GM23338 (cell line): ENCODE measurements around the gene R3HDM2. TPM values are rescaled to one million over a fixed set of nuclear protein-coding genes. Genes with fewer than 3 reads are reported as not detected.

Experiments
- ATAC-seq: fragments of 200-7000 bp; cut with Tn5 transposase; 3 replicates; pipeline ENCODE4 v1.9.1; 2020
- DNase-seq: peaks from one replicate; pipeline ENCODE4 v3.0.0-alpha.2; 2015; ENCODE audit warnings: low spot score
- H2AFZ ChIP-seq: fragments of 200-600 bp; sonication (generic); 2 replicates; pipeline ENCODE4 v1.8.0; 2016; ENCODE audit warnings: antibody characterized with exemption, mild to moderate bottlenecking, moderate library complexity
- H3F3A ChIP-seq: fragments of 200-600 bp; sonication (generic); replicated peaks from 2 replicates; pipeline ENCODE4 v1.8.0; 2017; ENCODE audit warnings: antibody characterized with exemption, mixed run types, low read depth
- H3K27ac ChIP-seq: fragments of 200-600 bp; sonication (generic); 2 replicates; pipeline ENCODE4 v1.6.1; 2016; ENCODE audit warnings: low read depth
- H3K27me3 ChIP-seq: fragments of 200-600 bp; sonication (generic); 2 replicates; pipeline ENCODE4 v1.8.0; 2016; ENCODE audit warnings: mild to moderate bottlenecking, mixed run types, moderate library complexity; ENCODE audit not compliant: insufficient read depth
- H3K36me3 ChIP-seq: fragments of 200-600 bp; sonication (generic); 2 replicates; pipeline ENCODE4 v1.8.0; 2016; ENCODE audit warnings: mild to moderate bottlenecking; ENCODE audit not compliant: insufficient read depth
- H3K4me1 ChIP-seq: fragments of 200-600 bp; sonication (generic); 2 replicates; pipeline ENCODE4 v1.8.0; 2016; ENCODE audit warnings: mild to moderate bottlenecking, moderate library complexity; ENCODE audit not compliant: insufficient read depth
- H3K4me2 ChIP-seq: fragments of 200-600 bp; sonication (generic); 2 replicates; pipeline ENCODE4 v1.7.1; 2017; ENCODE audit warnings: mixed run types
- H3K4me3 ChIP-seq: fragments of 200-600 bp; sonication (generic); 2 replicates; pipeline ENCODE4 v1.6.1; 2016; ENCODE audit warnings: mixed run types
- H3K79me2 ChIP-seq: fragments of 200-600 bp; sonication (generic); replicated peaks from 2 replicates; pipeline ENCODE4 v1.8.0; 2017; ENCODE audit warnings: mild to moderate bottlenecking; ENCODE audit not compliant: insufficient read depth
- H3K9me2 ChIP-seq: fragments of 200-600 bp; sonication (generic); 2 replicates; pipeline ENCODE4 v1.8.0; 2017; ENCODE audit not compliant: insufficient read depth
- H4K20me1 ChIP-seq: fragments of 200-600 bp; sonication (generic); replicated peaks from 2 replicates; pipeline ENCODE4 v1.8.0; 2017; ENCODE audit warnings: mild to moderate bottlenecking; ENCODE audit not compliant: insufficient read depth
- H3K27ac Mint-ChIP-seq: 2 replicates; pipeline ENCODE4 v1.8.0; 2020; ENCODE audit warnings: inconsistent platforms, mild to moderate bottlenecking, moderate library complexity, mixed read lengths
- H3K27me3 Mint-ChIP-seq: 3 replicates; pipeline ENCODE4 v1.8.0; 2022; ENCODE audit warnings: low read depth, mild to moderate bottlenecking, moderate library complexity, mixed read lengths, inconsistent platforms; ENCODE audit not compliant: insufficient read depth, poor library complexity
- H3K36me3 Mint-ChIP-seq: 3 replicates; pipeline ENCODE4 v1.8.0; 2021; ENCODE audit warnings: low read depth, mild to moderate bottlenecking, inconsistent platforms, moderate library complexity, mixed read lengths
- H3K4me1 Mint-ChIP-seq: 3 replicates; pipeline ENCODE4 v1.8.0; 2020; ENCODE audit warnings: mild to moderate bottlenecking, inconsistent platforms, mixed read lengths
- H3K4me3 Mint-ChIP-seq: 3 replicates; pipeline ENCODE4 v1.8.0; 2021; ENCODE audit warnings: moderate library complexity, mild to moderate bottlenecking, inconsistent platforms, mixed read lengths
- H3K9me3 Mint-ChIP-seq: 3 replicates; pipeline ENCODE4 v1.8.0; 2020; ENCODE audit warnings: moderate library complexity, mild to moderate bottlenecking, inconsistent platforms, mixed read lengths
- CREB1 ChIP-seq: fragments of 250-450 bp; sonication (Bioruptor Pico); IDR thresholded peaks from 2 replicates; pipeline ENCODE4 v1.5.0; 2020; ENCODE audit warnings: low read depth, mild to moderate bottlenecking, moderate library complexity
- EZH2 ChIP-seq: fragments of 200-600 bp; sonication (generic); IDR thresholded peaks from one replicate; pipeline ENCODE4 v1.8.0; 2017; ENCODE audit warnings: antibody characterized with exemption, mild to moderate bottlenecking, low read depth; ENCODE audit not compliant: unreplicated experiment
- EZH2phosphoT487 ChIP-seq: fragments of 200-600 bp; sonication (generic); IDR thresholded peaks from one replicate; pipeline ENCODE4 v1.8.1; 2018; ENCODE audit warnings: antibody characterized with exemption; ENCODE audit not compliant: unreplicated experiment
- JUNB ChIP-seq: IDR thresholded peaks from one replicate; pipeline ENCODE4 v1.6.1; 2016; ENCODE audit warnings: antibody characterized with exemption; ENCODE audit not compliant: unreplicated experiment
- NANOG ChIP-seq: IDR thresholded peaks from 2 replicates; pipeline ENCODE4 v1.6.1; 2016; ENCODE audit warnings: antibody characterized with exemption, borderline replicate concordance
- POLR2AphosphoS5 ChIP-seq: IDR thresholded peaks from 2 replicates; pipeline ENCODE4 v1.6.1; 2016; ENCODE audit warnings: antibody characterized with exemption, low read depth
- STAT1 ChIP-seq: IDR thresholded peaks from one replicate; pipeline ENCODE4 v1.6.1; 2016; ENCODE audit warnings: antibody characterized with exemption; ENCODE audit not compliant: unreplicated experiment
- ZNF114 ChIP-seq: fragments of 250-450 bp; sonication (Bioruptor Pico); IDR thresholded peaks from 2 replicates; pipeline ENCODE4 v1.5.0; 2020; ENCODE audit warnings: mild to moderate bottlenecking, moderate library complexity
- ZNF331 ChIP-seq: fragments of 250-450 bp; sonication (Bioruptor Pico); IDR thresholded peaks from 2 replicates; pipeline ENCODE4 v1.5.0; 2020; ENCODE audit warnings: low read depth, mild to moderate bottlenecking, moderate library complexity
- polyA plus RNA-seq: library from polyadenylated mRNA; unstranded; fragments of >200 nt; fragmentation: Nextera tagmentation; extraction: Ambion mirVana; gene quantifications from 2 replicates; pipeline ENCODE4 v1.2.1, GENCODE V29; 2016
- total RNA-seq: library from RNA; depleted of rRNA; stranded (reverse); fragments of >200 nt; shearing (Covaris generic); gene quantifications from 2 replicates; pipeline ENCODE4 v1.2.3, GENCODE V29; 2014
- TF ChIP-seq, protein P1 (sequence below): IDR thresholded peaks from 2 replicates; pipeline ENCODE4 v1.6.1; 2016; ENCODE audit warnings: antibody characterized with exemption
- TF ChIP-seq, protein P2 (sequence below), 2 experiments: fragments of 200-600 bp in 1 of 2; sonication (generic) in 1 of 2; conservative IDR thresholded peaks; 2 replicates each; pipeline versions ENCODE4 v1.5.1 to v1.6.1; 2016 to 2017; ENCODE audit warnings: antibody characterized with exemption in 2 of 2, low read depth in 2 of 2, mild to moderate bottlenecking in 2 of 2, moderate library complexity in 1 of 2
- TF ChIP-seq, protein P3 (sequence below): IDR thresholded peaks from one replicate; pipeline ENCODE4 v1.6.1; 2018; ENCODE audit warnings: antibody characterized with exemption; ENCODE audit not compliant: unreplicated experiment
- TF ChIP-seq, protein P4 (sequence below): fragments of 250-450 bp; sonication (Bioruptor Pico); IDR thresholded peaks from 2 replicates; pipeline ENCODE4 v1.5.0; 2020; ENCODE audit warnings: mild to moderate bottlenecking, moderate library complexity

R3HDM2 gene
- total and polyA plus RNA-seq, 2 experiments from 2014 or later: 9.6 to 19.6 TPM

DNA sequence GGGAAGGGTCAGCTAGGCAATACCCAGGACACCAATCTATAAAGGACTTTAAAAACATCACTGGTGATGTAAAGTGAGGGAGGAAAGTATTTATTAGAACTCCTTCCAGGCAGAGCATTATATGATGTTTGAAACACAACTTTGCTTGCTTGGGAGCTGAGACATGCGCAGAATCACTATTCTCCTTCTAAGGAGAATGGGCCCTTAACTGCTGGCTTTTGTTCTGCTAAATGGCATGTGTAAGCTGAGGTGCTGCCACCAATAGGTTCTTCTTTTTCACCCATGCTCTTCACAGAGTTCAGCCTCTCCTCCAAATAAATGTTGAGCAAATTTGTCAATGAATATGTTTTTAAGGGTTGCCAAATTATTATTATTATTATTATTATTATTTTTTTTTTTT is 183.8 kb downstream of the R3HDM2 start:
- DNase-seq: peak; percentile 81
- peak overlapping the region; percentile 32 for H3K27ac Mint-ChIP-seq

More for the DNA sequence above, 183.8 kb downstream of the R3HDM2 start:
- Histone ChIP-seq H3K4me1 (peaks cover 43% of the 10 kb centered on the region), H3K27ac (no peak overlapping the region), H3K79me2 (no peaks in the 10 kb centered on the region), H2AFZ (no peak overlapping the region), H3K36me3 (no peaks in the 10 kb centered on the region), H4K20me1 (no peaks in the 10 kb centered on the region), H3K4me3 (no peak overlapping the region), H3K27me3 (peaks cover 21% of the 10 kb centered on the region), H3F3A (peaks cover 4% of the 10 kb centered on the region), H3K9me2 (no peaks in the 10 kb centered on the region), H3K4me2 (peak overlapping the region; percentile 61)
- no peak for ATAC-seq
- H3K27me3 Mint-ChIP-seq: peaks cover 40% of the 10 kb centered on the region
- TF ChIP-seq, protein P1, sequence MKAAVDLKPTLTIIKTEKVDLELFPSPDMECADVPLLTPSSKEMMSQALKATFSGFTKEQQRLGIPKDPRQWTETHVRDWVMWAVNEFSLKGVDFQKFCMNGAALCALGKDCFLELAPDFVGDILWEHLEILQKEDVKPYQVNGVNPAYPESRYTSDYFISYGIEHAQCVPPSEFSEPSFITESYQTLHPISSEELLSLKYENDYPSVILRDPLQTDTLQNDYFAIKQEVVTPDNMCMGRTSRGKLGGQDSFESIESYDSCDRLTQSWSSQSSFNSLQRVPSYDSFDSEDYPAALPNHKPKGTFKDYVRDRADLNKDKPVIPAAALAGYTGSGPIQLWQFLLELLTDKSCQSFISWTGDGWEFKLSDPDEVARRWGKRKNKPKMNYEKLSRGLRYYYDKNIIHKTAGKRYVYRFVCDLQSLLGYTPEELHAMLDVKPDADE: no peak
- TF ChIP-seq NANOG (peak; percentile 35; the same call in 1 of the 2 replicates), STAT1 (no peak), EZH2 (no peak), ZNF331 (CRISPR knock-in tag) (no peak), EZH2phosphoT487 (no peak), POLR2AphosphoS5 (no peak), CREB1 (no peak), JUNB (no peak), ZNF114 (CRISPR knock-in tag) (no peak)
- TF ChIP-seq, protein P2, sequence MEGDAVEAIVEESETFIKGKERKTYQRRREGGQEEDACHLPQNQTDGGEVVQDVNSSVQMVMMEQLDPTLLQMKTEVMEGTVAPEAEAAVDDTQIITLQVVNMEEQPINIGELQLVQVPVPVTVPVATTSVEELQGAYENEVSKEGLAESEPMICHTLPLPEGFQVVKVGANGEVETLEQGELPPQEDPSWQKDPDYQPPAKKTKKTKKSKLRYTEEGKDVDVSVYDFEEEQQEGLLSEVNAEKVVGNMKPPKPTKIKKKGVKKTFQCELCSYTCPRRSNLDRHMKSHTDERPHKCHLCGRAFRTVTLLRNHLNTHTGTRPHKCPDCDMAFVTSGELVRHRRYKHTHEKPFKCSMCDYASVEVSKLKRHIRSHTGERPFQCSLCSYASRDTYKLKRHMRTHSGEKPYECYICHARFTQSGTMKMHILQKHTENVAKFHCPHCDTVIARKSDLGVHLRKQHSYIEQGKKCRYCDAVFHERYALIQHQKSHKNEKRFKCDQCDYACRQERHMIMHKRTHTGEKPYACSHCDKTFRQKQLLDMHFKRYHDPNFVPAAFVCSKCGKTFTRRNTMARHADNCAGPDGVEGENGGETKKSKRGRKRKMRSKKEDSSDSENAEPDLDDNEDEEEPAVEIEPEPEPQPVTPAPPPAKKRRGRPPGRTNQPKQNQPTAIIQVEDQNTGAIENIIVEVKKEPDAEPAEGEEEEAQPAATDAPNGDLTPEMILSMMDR (conservative IDR thresholded peaks at IDR 0.05; ENCODE audit: low read depth in 2 of 2): peak in 1 of 2 experiments; percentile 29; a peak in 1 of 4 replicates
- TF ChIP-seq, protein P3, sequence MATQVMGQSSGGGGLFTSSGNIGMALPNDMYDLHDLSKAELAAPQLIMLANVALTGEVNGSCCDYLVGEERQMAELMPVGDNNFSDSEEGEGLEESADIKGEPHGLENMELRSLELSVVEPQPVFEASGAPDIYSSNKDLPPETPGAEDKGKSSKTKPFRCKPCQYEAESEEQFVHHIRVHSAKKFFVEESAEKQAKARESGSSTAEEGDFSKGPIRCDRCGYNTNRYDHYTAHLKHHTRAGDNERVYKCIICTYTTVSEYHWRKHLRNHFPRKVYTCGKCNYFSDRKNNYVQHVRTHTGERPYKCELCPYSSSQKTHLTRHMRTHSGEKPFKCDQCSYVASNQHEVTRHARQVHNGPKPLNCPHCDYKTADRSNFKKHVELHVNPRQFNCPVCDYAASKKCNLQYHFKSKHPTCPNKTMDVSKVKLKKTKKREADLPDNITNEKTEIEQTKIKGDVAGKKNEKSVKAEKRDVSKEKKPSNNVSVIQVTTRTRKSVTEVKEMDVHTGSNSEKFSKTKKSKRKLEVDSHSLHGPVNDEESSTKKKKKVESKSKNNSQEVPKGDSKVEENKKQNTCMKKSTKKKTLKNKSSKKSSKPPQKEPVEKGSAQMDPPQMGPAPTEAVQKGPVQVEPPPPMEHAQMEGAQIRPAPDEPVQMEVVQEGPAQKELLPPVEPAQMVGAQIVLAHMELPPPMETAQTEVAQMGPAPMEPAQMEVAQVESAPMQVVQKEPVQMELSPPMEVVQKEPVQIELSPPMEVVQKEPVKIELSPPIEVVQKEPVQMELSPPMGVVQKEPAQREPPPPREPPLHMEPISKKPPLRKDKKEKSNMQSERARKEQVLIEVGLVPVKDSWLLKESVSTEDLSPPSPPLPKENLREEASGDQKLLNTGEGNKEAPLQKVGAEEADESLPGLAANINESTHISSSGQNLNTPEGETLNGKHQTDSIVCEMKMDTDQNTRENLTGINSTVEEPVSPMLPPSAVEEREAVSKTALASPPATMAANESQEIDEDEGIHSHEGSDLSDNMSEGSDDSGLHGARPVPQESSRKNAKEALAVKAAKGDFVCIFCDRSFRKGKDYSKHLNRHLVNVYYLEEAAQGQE: no peak
- TF ChIP-seq, protein P4, sequence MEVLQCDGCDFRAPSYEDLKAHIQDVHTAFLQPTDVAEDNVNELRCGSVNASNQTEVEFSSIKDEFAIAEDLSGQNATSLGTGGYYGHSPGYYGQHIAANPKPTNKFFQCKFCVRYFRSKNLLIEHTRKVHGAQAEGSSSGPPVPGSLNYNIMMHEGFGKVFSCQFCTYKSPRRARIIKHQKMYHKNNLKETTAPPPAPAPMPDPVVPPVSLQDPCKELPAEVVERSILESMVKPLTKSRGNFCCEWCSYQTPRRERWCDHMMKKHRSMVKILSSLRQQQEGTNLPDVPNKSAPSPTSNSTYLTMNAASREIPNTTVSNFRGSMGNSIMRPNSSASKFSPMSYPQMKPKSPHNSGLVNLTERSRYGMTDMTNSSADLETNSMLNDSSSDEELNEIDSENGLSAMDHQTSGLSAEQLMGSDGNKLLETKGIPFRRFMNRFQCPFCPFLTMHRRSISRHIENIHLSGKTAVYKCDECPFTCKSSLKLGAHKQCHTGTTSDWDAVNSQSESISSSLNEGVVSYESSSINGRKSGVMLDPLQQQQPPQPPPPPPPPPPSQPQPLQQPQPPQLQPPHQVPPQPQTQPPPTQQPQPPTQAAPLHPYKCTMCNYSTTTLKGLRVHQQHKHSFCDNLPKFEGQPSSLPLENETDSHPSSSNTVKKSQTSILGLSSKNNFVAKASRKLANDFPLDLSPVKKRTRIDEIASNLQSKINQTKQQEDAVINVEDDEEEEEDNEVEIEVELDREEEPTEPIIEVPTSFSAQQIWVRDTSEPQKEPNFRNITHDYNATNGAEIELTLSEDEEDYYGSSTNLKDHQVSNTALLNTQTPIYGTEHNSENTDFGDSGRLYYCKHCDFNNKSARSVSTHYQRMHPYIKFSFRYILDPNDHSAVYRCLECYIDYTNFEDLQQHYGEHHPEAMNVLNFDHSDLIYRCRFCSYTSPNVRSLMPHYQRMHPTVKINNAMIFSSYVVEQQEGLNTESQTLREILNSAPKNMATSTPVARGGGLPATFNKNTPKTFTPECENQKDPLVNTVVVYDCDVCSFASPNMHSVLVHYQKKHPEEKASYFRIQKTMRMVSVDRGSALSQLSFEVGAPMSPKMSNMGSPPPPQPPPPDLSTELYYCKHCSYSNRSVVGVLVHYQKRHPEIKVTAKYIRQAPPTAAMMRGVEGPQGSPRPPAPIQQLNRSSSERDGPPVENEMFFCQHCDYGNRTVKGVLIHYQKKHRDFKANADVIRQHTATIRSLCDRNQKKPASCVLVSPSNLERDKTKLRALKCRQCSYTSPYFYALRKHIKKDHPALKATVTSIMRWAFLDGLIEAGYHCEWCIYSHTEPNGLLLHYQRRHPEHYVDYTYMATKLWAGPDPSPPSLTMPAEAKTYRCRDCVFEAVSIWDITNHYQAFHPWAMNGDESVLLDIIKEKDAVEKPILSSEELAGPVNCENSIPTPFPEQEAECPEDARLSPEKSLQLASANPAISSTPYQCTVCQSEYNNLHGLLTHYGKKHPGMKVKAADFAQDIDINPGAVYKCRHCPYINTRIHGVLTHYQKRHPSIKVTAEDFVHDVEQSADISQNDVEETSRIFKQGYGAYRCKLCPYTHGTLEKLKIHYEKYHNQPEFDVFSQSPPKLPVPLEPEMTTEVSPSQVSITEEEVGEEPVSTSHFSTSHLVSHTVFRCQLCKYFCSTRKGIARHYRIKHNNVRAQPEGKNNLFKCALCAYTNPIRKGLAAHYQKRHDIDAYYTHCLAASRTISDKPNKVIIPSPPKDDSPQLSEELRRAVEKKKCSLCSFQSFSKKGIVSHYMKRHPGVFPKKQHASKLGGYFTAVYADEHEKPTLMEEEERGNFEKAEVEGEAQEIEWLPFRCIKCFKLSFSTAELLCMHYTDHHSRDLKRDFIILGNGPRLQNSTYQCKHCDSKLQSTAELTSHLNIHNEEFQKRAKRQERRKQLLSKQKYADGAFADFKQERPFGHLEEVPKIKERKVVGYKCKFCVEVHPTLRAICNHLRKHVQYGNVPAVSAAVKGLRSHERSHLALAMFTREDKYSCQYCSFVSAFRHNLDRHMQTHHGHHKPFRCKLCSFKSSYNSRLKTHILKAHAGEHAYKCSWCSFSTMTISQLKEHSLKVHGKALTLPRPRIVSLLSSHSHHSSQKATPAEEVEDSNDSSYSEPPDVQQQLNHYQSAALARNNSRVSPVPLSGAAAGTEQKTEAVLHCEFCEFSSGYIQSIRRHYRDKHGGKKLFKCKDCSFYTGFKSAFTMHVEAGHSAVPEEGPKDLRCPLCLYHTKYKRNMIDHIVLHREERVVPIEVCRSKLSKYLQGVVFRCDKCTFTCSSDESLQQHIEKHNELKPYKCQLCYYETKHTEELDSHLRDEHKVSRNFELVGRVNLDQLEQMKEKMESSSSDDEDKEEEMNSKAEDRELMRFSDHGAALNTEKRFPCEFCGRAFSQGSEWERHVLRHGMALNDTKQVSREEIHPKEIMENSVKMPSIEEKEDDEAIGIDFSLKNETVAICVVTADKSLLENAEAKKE (CRISPR knock-in tag): peak; percentile 45; the same call in 1 of the 2 replicates
- peak overlapping the region; percentile 25; the same call in 2 of the 3 replicates for H3K4me3 Mint-ChIP-seq
- H3K4me1 Mint-ChIP-seq: peaks cover 57% of the 10 kb centered on the region
- H3K9me3 Mint-ChIP-seq: no peaks in the 10 kb centered on the region
- no peaks in the 10 kb centered on the region for H3K36me3 Mint-ChIP-seq
